K562 (cell line): Measurements from ENCODE around the gene RIC8B. TPM values are rescaled to one million over a fixed set of nuclear protein-coding genes. Genes with fewer than 3 reads are reported as not detected.

ENCODE experiments used
- ATAC-seq: fragments of 200-7000 bp; cut with Tn5 transposase; 3 replicates; pipeline ENCODE4 v1.9.1; 2020; ENCODE audit warnings: moderate library complexity
- BruUV-seq: library from RNA; stranded (reverse); fragments of 400-500 nt; replicated peaks from 2 replicates; lab custom pipeline; 2021; lab: Mats Ljungman, UMichigan
- CTCF ChIA-PET: fragments of 300-600 bp; formaldehyde crosslinking; extraction: SDS; loops from one replicate; lab custom pipeline; 2021; ENCODE audit warnings: low intra/inter-chr PET ratio; lab: Yijun Ruan, JAX
- POLR2A ChIA-PET: fragments of 300-600, 350-650 bp; sonication (Branson Sonifier 250); formaldehyde crosslinking; extraction: SDS; loops from one replicate; lab custom pipeline; 2021; ENCODE audit warnings: antibody characterized with exemption, inconsistent platforms; lab: Yijun Ruan, JAX
- DNase-seq, 4 experiments: peaks; one replicate each; pipeline versions ENCODE4 v3.0.0 to v3.0.0-alpha.2; 2011 to 2018; ENCODE audit warnings: low spot score in 3 of 4, mixed read lengths in 3 of 4; ENCODE audit errors: extremely low read depth in 1 of 4
- FAIRE-seq: peaks from 2 replicates; lab custom pipeline; 2011; peaks lifted over from hg19 to GRCh38; lab: Jason Lieb, UNC
- H2AFZ ChIP-seq: 2 replicates; pipeline ENCODE4 v1.6.0; 2011; ENCODE audit warnings: low read depth, low read length, control low read depth, inconsistent platforms
- H3K27ac ChIP-seq: fragments of 200-600 bp; 3 replicates; pipeline ENCODE4 v1.8.0; 2011; ENCODE audit warnings: low read depth, mild to moderate bottlenecking, control low read depth, inconsistent platforms, low read length, moderate library complexity, mixed read lengths; ENCODE audit errors: extremely low read depth
- H3K27me3 ChIP-seq, 2 experiments: fragments of 300-600 bp in 1 of 2; 2 replicates in 1 of 2; 3 replicates in 1 of 2; pipeline versions ENCODE4 v1.6.0 to v1.8.0; 2011; ENCODE audit warnings: inconsistent platforms in 2 of 2, low read length in 2 of 2, mild to moderate bottlenecking in 1 of 2, mixed read lengths in 1 of 2, moderate library complexity in 1 of 2; ENCODE audit not compliant: control insufficient read depth in 2 of 2, insufficient read depth in 2 of 2
- H3K36me3 ChIP-seq: fragments of 300-600 bp; 3 replicates; pipeline ENCODE4 v1.8.0; 2011; ENCODE audit warnings: mild to moderate bottlenecking, low read length, inconsistent platforms; ENCODE audit not compliant: control insufficient read depth, insufficient read depth
- H3K4me1 ChIP-seq, 2 experiments: fragments of 200-600 bp in 1 of 2; replicated peaks in 1 of 2; 2 replicates in 1 of 2; 3 replicates in 1 of 2; pipeline versions ENCODE4 v1.5.1 to v1.8.0; 2011; ENCODE audit warnings: inconsistent platforms in 2 of 2, low read length in 2 of 2, mild to moderate bottlenecking in 1 of 2, mixed read lengths in 1 of 2, moderate library complexity in 1 of 2; ENCODE audit not compliant: control insufficient read depth in 2 of 2, insufficient read depth in 2 of 2
- H3K4me2 ChIP-seq: 2 replicates; pipeline ENCODE4 v1.6.1; 2011; ENCODE audit warnings: low read length, control low read depth, inconsistent platforms, mixed read lengths; ENCODE audit not compliant: insufficient read depth
- H3K4me3 ChIP-seq: fragments of 200-600 bp; sonication (generic), shearing (Covaris generic); 2 replicates; pipeline ENCODE4 v1.5.1; 2016; ENCODE audit warnings: control low read depth, inconsistent platforms
- H3K79me2 ChIP-seq: fragments of 200-600 bp; 3 replicates; pipeline ENCODE4 v1.8.0; 2011; ENCODE audit warnings: low read length, inconsistent platforms; ENCODE audit not compliant: control insufficient read depth, insufficient read depth
- H3K9ac ChIP-seq, 2 experiments: 2 replicates each; pipeline versions ENCODE4 v1.6.0 to v1.6.1; 2011; ENCODE audit warnings: low read depth in 2 of 2, low read length in 2 of 2, control low read depth in 1 of 2, inconsistent platforms in 1 of 2, mild to moderate bottlenecking in 1 of 2, mixed read lengths in 1 of 2; ENCODE audit not compliant: insufficient read depth in 1 of 2
- H3K9me1 ChIP-seq: one replicate; pipeline ENCODE4 v1.6.0; 2011; ENCODE audit warnings: inconsistent platforms, mild to moderate bottlenecking, low read length, moderate library complexity; ENCODE audit not compliant: control insufficient read depth, insufficient read depth
- H3K9me3 ChIP-seq: replicated peaks from 2 replicates; pipeline ENCODE4 v1.5.1; 2011; ENCODE audit warnings: low read depth, low read length, inconsistent platforms; ENCODE audit not compliant: control insufficient read depth, insufficient read depth
- H4K20me1 ChIP-seq: replicated peaks from 2 replicates; pipeline ENCODE4 v1.6.1; 2011; ENCODE audit warnings: low read length, inconsistent platforms, mixed read lengths; ENCODE audit not compliant: control insufficient read depth, insufficient read depth
- JUN ChIP-seq, 2 experiments: sonication (generic) in 1 of 2; formaldehyde crosslinking in 1 of 2; IDR thresholded peaks; 2 replicates each; pipeline versions ENCODE4 v1.6.1 to v1.8.0; 2012 to 2022; ENCODE audit warnings: borderline replicate concordance in 2 of 2, mild to moderate bottlenecking in 2 of 2, improper control_type of control experiment in 1 of 2, low read depth in 1 of 2, low read length in 1 of 2, missing genetic modification reagents in 1 of 2
- MYBL2 ChIP-seq, 2 experiments: fragments of 450-650 bp in 1 of 2; sonication (generic) in 1 of 2; formaldehyde crosslinking in 1 of 2; IDR thresholded peaks; 2 replicates each; pipeline versions ENCODE4 v1.6.1 to v1.8.1; 2017 to 2022; ENCODE audit warnings: borderline replicate concordance in 1 of 2, inconsistent platforms in 1 of 2, low read depth in 1 of 2, mild to moderate bottlenecking in 1 of 2, missing genetic modification reagents in 1 of 2, moderate library complexity in 1 of 2
- NFE2L1 ChIP-seq: fragments of 450-650 bp; IDR thresholded peaks from 2 replicates; pipeline ENCODE4 v1.6.1; 2016; ENCODE audit warnings: missing genetic modification characterization, low read depth, mild to moderate bottlenecking, missing compliant biosample characterization, moderate library complexity, borderline replicate concordance
- TAF9B ChIP-seq: fragments of 450-650 bp; IDR thresholded peaks from 2 replicates; pipeline ENCODE4 v1.6.1; 2018; ENCODE audit warnings: mild to moderate bottlenecking; ENCODE audit not compliant: partially characterized antibody
- ZNF592 ChIP-seq: fragments of 450-650 bp; IDR thresholded peaks from 2 replicates; pipeline ENCODE4 v1.6.1; 2017; ENCODE audit warnings: antibody characterized with exemption, mild to moderate bottlenecking
- WGBS: fragments of 100-300 bp; shearing (Covaris generic); methylation state at CpG from one replicate; pipeline ENCODE4 v1.1.6; 2016; ENCODE audit warnings: low coverage, mixed read lengths; ENCODE audit not compliant: insufficient coverage; ENCODE audit errors: missing lambda C conversion rate; 5-methylcytosine and 5-hydroxymethylcytosine counted together
- in situ Hi-C: fragments of 300-500 bp; cut with MboI; formaldehyde crosslinking; loops from 4 replicates; pipeline ENCODE4 v1.15.0; 2018; ENCODE audit warnings: inconsistent platforms, mixed read lengths
- intact Hi-C: fragments of 100-400 bp; cut with micrococcal nuclease; formaldehyde crosslinking; loops from 2 replicates; pipeline ENCODE4 v1.14.2; 2022
- polyA plus RNA-seq, 8 experiments: library from polyadenylated mRNA; depleted of rRNA in 4 of 8; stranded (reverse) in 5 of 8; unstranded in 3 of 8; fragments of >200 nt; fragmentation: Nextera tagmentation in 2 of 8; fragmentation: Illumina TruSeq in 1 of 8; extraction: Ambion mirVana in 2 of 8; extraction: Trizol in 1 of 8; gene quantifications; 2 replicates each; pipeline versions ENCODE4 v1.2.1 to v1.2.3, GENCODE V29; 2011 to 2014; ENCODE audit warnings: inconsistent platforms in 1 of 8, missing spikeins in 1 of 8
- total RNA-seq, 7 experiments: library from RNA; depleted of rRNA in 6 of 7; stranded (reverse); fragments of >200 nt in 6 of 7; fragmentation: Illumina TruSeq in 2 of 7; extraction: Trizol in 2 of 7; gene quantifications; 2 replicates each; pipeline versions ENCODE4 v1.2.1 to v1.2.3, GENCODE V29; 2011 to 2021; ENCODE audit warnings: low replicate concordance in 1 of 7

The RIC8B gene
- total and polyA plus RNA-seq, 9 of the 15 experiments (the other 6 are each of a cell fraction or from before 2014, with no cell fraction given) = 0.92 to 8.1 (median 4.8) TPM

- Histone ChIP-seq H3K9me3 (no peaks in the 10 kb centered on the region), H3K36me3 (no peaks in the 10 kb centered on the region), H3K4me1 (peaks cover 0 to 10% of the 10 kb centered on the region in 2 experiments; a peak in 3 of 5 replicates), H3K4me3 (no peak overlapping the region), H3K27ac (no peak overlapping the region), H4K20me1 (no peaks in the 10 kb centered on the region), H3K79me2 (no peaks in the 10 kb centered on the region), H3K9ac (no peak overlapping the region), H3K9me1 (no peaks in the 10 kb centered on the region), H2AFZ (no peak overlapping the region), H3K27me3 (no peaks in the 10 kb centered on the region; a peak in 2 of 5 replicates), H3K4me2 (no peak overlapping the region)
- 32% methylated on average over 7 of the region's 7 CpGs for WGBS
- CTCF ChIA-PET = no interaction called here
- intact Hi-C loops = no loop called here
- POLR2A ChIA-PET = no interaction called here
- in situ Hi-C loops = no loop called here
- DNase-seq (no peak), ATAC-seq (no peak), FAIRE-seq (no peak)
- no TSS peak for BruUV-seq
- TF ChIP-seq ZNF592 (no peak), NFE2L1 (tag) (no peak), JUN (IDR thresholded peaks at IDR 0.05; ENCODE audit: borderline replicate concordance, low read depth, low read length) (no peak), JUN (CRISPR knock-in tag; IDR thresholded peaks at IDR 0.05; ENCODE audit: borderline replicate concordance) (no peak), TAF9B (no peak), MYBL2 (IDR thresholded peaks at IDR 0.05; ENCODE audit: low read depth) (no peak), MYBL2 (CRISPR knock-in tag; IDR thresholded peaks at IDR 0.05; ENCODE audit: borderline replicate concordance) (no peak)
Measured at GRCh38 chr12:106758349-106759110, 16.0 kb upstream of the RIC8B start.
